ENCODE measurements around the gene GRIK1. TPM values are rescaled to one million over a fixed set of nuclear protein-coding genes. Genes with fewer than 3 reads are reported as not detected.

Gene GRIK1
- total RNA-seq, 4 donors from 2014 or later, result 0.13 to 0.97 (median 0.38) TPM

GRCh38 chr21:29818383-29818921 lies 121.3 kb downstream of the GRIK1 start:
- WGBS, result 86% methylated on average over 2 of the region's 2 CpGs

DNA sequence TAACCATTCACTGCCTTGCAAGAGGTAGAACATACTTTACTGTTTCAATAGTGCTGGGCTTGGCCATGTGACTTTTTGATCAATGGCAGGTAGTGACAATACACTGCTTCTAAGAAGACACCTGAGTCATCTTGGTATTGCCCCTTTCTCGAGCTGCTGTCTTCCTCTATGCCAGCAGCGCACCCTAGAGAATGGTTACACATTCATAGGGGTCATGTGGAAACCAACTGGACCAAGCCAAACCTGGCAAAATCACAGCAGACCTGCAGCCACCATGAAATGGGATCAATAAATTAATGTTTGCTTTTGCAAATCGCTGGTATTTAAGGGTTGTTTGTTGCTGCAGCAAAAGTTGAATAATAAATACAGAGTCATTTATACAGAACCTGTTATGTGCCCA lies 122.3 kb downstream of the GRIK1 start:
- Histone ChIP-seq H3K9me3 (no peaks in the 10 kb centered on the region), H3K4me1 (no peaks in the 10 kb centered on the region), H3K36me3 (no peaks in the 10 kb centered on the region), H3K4me3 (no peak overlapping the region), H3K27ac (no peak overlapping the region), H3K27me3 (no peaks in the 10 kb centered on the region)
- 81% methylated on average over 3 of the region's 3 CpGs for WGBS
- DNase-seq (ENCODE audit: low spot score in 2 of 2), result no peak
- TF ChIP-seq POLR2AphosphoS5 (IDR thresholded peaks at IDR 0.05) (no peak), EP300 (IDR thresholded peaks at IDR 0.05) (no peak), CTCF (IDR thresholded peaks at IDR 0.05) (no peak), POLR2A (IDR thresholded peaks at IDR 0.05) (no peak)

More at GRCh38 chr21:29818383-29818921, 121.3 kb downstream of the GRIK1 start:
- no peak for DNase-seq (ENCODE audit: low spot score in 2 of 2)
- H3K36me3 ChIP-seq, result no peaks in the 10 kb centered on the region
- no peaks in the 10 kb centered on the region for H3K4me1 ChIP-seq
- H3K27ac ChIP-seq, result no peak overlapping the region
- H3K9me3 ChIP-seq, result no peaks in the 10 kb centered on the region
- TF ChIP-seq POLR2A (IDR thresholded peaks at IDR 0.05) (no peak), EP300 (IDR thresholded peaks at IDR 0.05) (no peak), POLR2AphosphoS5 (IDR thresholded peaks at IDR 0.05) (no peak), CTCF (IDR thresholded peaks at IDR 0.05) (no peak)
- H3K4me3 ChIP-seq, result no peak overlapping the region
- H3K27me3 ChIP-seq, result no peaks in the 10 kb centered on the region

DNA sequence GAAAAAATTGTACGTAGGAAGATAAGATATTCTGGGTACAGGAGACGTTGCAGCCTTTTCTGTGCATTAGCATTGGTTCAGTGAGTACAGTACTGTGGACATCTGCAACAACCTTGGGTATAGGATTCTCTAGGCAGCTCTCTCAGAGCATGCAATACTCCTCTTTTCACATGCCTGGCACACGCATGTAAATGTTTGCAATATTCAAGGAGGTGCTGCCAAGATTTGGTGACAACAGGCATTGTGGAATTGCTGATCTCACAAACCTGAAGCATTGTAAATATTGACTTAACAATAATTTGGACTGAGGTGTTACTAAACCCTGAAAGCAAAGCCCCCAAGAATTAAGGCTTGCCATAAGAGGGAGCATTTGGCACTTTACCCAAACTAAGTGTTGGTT lies 126.8 kb downstream of the GRIK1 start:
- Histone ChIP-seq H3K4me1 (no peaks in the 10 kb centered on the region), H3K27me3 (no peaks in the 10 kb centered on the region), H3K36me3 (no peaks in the 10 kb centered on the region), H3K27ac (no peak overlapping the region), H3K4me3 (no peak overlapping the region), H3K9me3 (no peaks in the 10 kb centered on the region)
- 75% methylated on average over 3 of the region's 3 CpGs for WGBS
- no peak for DNase-seq (ENCODE audit: low spot score in 2 of 2)
- TF ChIP-seq POLR2AphosphoS5 (IDR thresholded peaks at IDR 0.05) (no peak), CTCF (IDR thresholded peaks at IDR 0.05) (no peak), EP300 (IDR thresholded peaks at IDR 0.05) (no peak), POLR2A (IDR thresholded peaks at IDR 0.05) (no peak)

GRCh38 chr21:29810871-29811270 lies 128.9 kb downstream of the GRIK1 start:
- DNase-seq (ENCODE audit: low spot score in 2 of 2), result no peak
- no peak overlapping the region for H3K27ac ChIP-seq

GRCh38 chr21:29808153-29808552 lies 131.6 kb downstream of the GRIK1 start:
- DNase-seq (ENCODE audit: low spot score in 2 of 2), result no peak
- TF ChIP-seq EP300 (IDR thresholded peaks at IDR 0.05), result no peak
- no peak for TF ChIP-seq POLR2A (IDR thresholded peaks at IDR 0.05)
- TF ChIP-seq CTCF (IDR thresholded peaks at IDR 0.05), result no peak
- no peak for TF ChIP-seq POLR2AphosphoS5 (IDR thresholded peaks at IDR 0.05)
- Histone ChIP-seq H3K27me3 (no peaks in the 10 kb centered on the region), H3K9me3 (no peaks in the 10 kb centered on the region), H3K4me1 (no peaks in the 10 kb centered on the region), H3K27ac (no peak overlapping the region), H3K4me3 (no peak overlapping the region), H3K36me3 (no peaks in the 10 kb centered on the region)
- 39% methylated on average over 2 of the region's 2 CpGs for WGBS

More at GRCh38 chr21:29810871-29811270, 128.9 kb downstream of the GRIK1 start:
- Histone ChIP-seq H3K9me3 (no peaks in the 10 kb centered on the region), H3K4me3 (no peak overlapping the region), H3K27me3 (no peaks in the 10 kb centered on the region), H3K4me1 (no peaks in the 10 kb centered on the region), H3K36me3 (no peaks in the 10 kb centered on the region)
- TF ChIP-seq CTCF (IDR thresholded peaks at IDR 0.05), result no peak
- no peak for TF ChIP-seq POLR2AphosphoS5 (IDR thresholded peaks at IDR 0.05)
- TF ChIP-seq EP300 (IDR thresholded peaks at IDR 0.05), result no peak
- TF ChIP-seq POLR2A (IDR thresholded peaks at IDR 0.05), result no peak
- WGBS, result 72% methylated on average over 4 of the region's 4 CpGs

Measured in suprapubic skin (tissue), 4 donors.